AG04449 (cell line): Measurements from ENCODE around the gene APOC3.
"Not testable (repeated sequence)": the region's sequence is repeated elsewhere in the genome, so short reads cannot be mapped to it uniquely, and the experiment has no call there.

Source experiments
- CTCF ChIA-PET: fragments of 350-600 bp; formaldehyde crosslinking; extraction: SDS; loops from one replicate; lab custom pipeline; 2021; ENCODE audit warnings: antibody characterized with exemption; lab: Yijun Ruan, JAX
- POLR2A ChIA-PET: fragments of 400-600, 350-600 bp; formaldehyde crosslinking; extraction: SDS; loops from one replicate; lab custom pipeline; 2020; ENCODE audit warnings: antibody characterized with exemption, inconsistent platforms; lab: Yijun Ruan, JAX
- DNase-seq: peaks from one replicate; pipeline ENCODE4 v3.0.0-alpha.2; 2010; ENCODE audit warnings: low read depth, low spot score
- H3K4me3 ChIP-seq: 2 replicates; pipeline ENCODE4 v1.5.1; 2011; ENCODE audit warnings: low read depth, mild to moderate bottlenecking, control low read depth, low read length
- CTCF ChIP-seq: IDR thresholded peaks from one replicate; pipeline ENCODE4 v1.5.1; 2011; ENCODE audit warnings: mild to moderate bottlenecking, moderate library complexity, low read length, control low read depth, inconsistent platforms; ENCODE audit not compliant: insufficient read depth; ENCODE audit errors: missing control alignments

Gene APOC3

GRCh38 chr11:116833816-116834534 lies 4.3 kb downstream of the APOC3 start:
- no peak overlapping the region for H3K4me3 ChIP-seq
- CTCF ChIA-PET, result interaction anchor here (4.7 to 6.6 kb wide), 2 partner anchors 11 to 43 kb away, joined by 24 to 120 read pairs; partner anchors contain the start of genes APOA4, APOA5 and ZPR1
- DNase-seq, result no peak
- POLR2A ChIA-PET, result interaction anchor here (0.7 kb wide), 1 partner anchor 346 kb away, joined by 3 read pairs; no protein-coding TSS in a partner anchor
- TF ChIP-seq CTCF, result no peak

GRCh38 chr11:116834535-116835041 lies 4.9 kb downstream of the APOC3 start:
- POLR2A ChIA-PET, H3K4me3 ChIP-seq, DNase-seq: not testable (repeated sequence)
- CTCF ChIA-PET, result interaction anchor here (1.3 to 6.6 kb wide), 7 partner anchors 12 to 393 kb away, joined by 3 to 120 read pairs (median 6); partner anchors contain the start of genes APOA4, APOA5 and ZPR1

GRCh38 chr11:116835042-116835772 lies 5.5 kb downstream of the APOC3 start:
- peak overlapping the region; percentile 45 for H3K4me3 ChIP-seq
- CTCF ChIA-PET, result interaction anchor here (0.7 to 6.6 kb wide), 28 partner anchors 9 to 392 kb away, joined by 3 to 120 read pairs (median 5); partner anchors contain the start of genes APOA4, APOA5, PAFAH1B2 and SIK3
- TF ChIP-seq CTCF, result no peak
- POLR2A ChIA-PET, result interaction anchor here (0.8 to 1.3 kb wide), 6 partner anchors 18 to 264 kb away, joined by 3 to 8 read pairs (median 4); partner anchors contain the start of genes APOA5 and ZPR1
- DNase-seq, result no peak

- H3K4me3 ChIP-seq, result peak overlapping the region; percentile 45
- POLR2A ChIA-PET, result interaction anchor here (0.8 to 1.3 kb wide), 6 partner anchors 18 to 263 kb away, joined by 3 to 8 read pairs (median 4); partner anchors contain the start of genes APOA5 and ZPR1
- CTCF ChIA-PET, result interaction anchor here (0.7 to 6.6 kb wide), 36 partner anchors 8 to 391 kb away, joined by 3 to 120 read pairs (median 4); partner anchors contain the start of genes APOA4, APOA5, PAFAH1B2 and SIK3
- peak; percentile 55 for DNase-seq
- peak; percentile 72 for TF ChIP-seq CTCF
Measured at GRCh38 chr11:116835791-116836631, 6.3 kb downstream of the APOC3 start.

- no peak for DNase-seq
- no peak overlapping the region for H3K4me3 ChIP-seq
- no peak for TF ChIP-seq CTCF
- POLR2A ChIA-PET, result interaction anchor here (1.0 kb wide), 1 partner anchor 49 kb away, joined by 8 read pairs; the partner anchor contains the start of gene ZPR1
- CTCF ChIA-PET, result interaction anchor here (0.8 to 6.6 kb wide), 26 partner anchors 7 to 308 kb away, joined by 3 to 120 read pairs (median 5); partner anchors contain the start of genes APOA4, APOA5, PAFAH1B2 and SIK3
Measured at GRCh38 chr11:116836632-116836991, 6.9 kb downstream of the APOC3 start.
